ENCODE measurements around the gene RUFY4. TPM values are rescaled to one million over a fixed set of nuclear protein-coding genes. Genes with fewer than 3 reads are reported as not detected.

The RUFY4 gene
- total RNA-seq, 3 donors from 2014 or later: 2.8 TPM; not detected in 2

- TF ChIP-seq CTCF (IDR thresholded peaks at IDR 0.05): no peak
- no peak for TF ChIP-seq POLR2A (IDR thresholded peaks at IDR 0.05)
- no peak for TF ChIP-seq POLR2AphosphoS5 (IDR thresholded peaks at IDR 0.05)
- no peaks in the 10 kb centered on the region for H3K9me3 ChIP-seq
- H3K36me3 ChIP-seq: no peaks in the 10 kb centered on the region
- DNase-seq (ENCODE audit: low spot score in 2 of 2): no peak
- H3K4me1 ChIP-seq: no peaks in the 10 kb centered on the region
- H3K27me3 ChIP-seq: no peaks in the 10 kb centered on the region
- no peak overlapping the region for H3K27ac ChIP-seq
- H3K4me3 ChIP-seq: no peak overlapping the region
- intact Hi-C loops (cut with DNase I; ENCODE audit: low total_unique reads): loop anchor here (5.0 kb wide), 1 partner anchor 428 kb away; no protein-coding TSS in a partner anchor
Observed at GRCh38 chr2:218039171-218039570, 29.9 kb upstream of the RUFY4 start.

DNA sequence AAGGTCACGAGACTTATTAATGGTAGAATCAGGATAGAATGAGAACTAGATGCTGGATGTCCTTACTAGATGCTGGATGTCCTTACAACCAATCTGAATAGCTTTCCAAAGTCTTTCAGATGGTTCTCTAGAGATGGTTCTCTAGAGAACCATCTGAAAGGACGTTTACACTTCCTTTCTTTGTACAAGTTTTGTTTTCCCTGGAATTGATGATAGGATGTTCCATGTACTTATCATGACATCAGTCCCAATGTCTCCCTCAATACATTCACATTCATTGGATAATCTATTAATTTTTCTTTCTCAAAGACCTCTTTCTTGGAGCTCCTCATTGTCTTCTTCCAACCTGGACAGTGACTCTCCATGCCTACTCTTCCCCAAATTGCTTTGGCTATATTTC is 28.2 kb upstream of the RUFY4 start:
- Histone ChIP-seq H3K27ac (no peak overlapping the region), H3K9me3 (no peaks in the 10 kb centered on the region), H3K4me1 (no peaks in the 10 kb centered on the region), H3K36me3 (no peaks in the 10 kb centered on the region), H3K4me3 (no peak overlapping the region), H3K27me3 (no peaks in the 10 kb centered on the region)
- intact Hi-C loops (cut with DNase I; ENCODE audit: low total_unique reads): no loop called here
- DNase-seq (ENCODE audit: low spot score in 2 of 2): no peak
- TF ChIP-seq POLR2AphosphoS5 (IDR thresholded peaks at IDR 0.05) (no peak), POLR2A (IDR thresholded peaks at IDR 0.05) (no peak), CTCF (IDR thresholded peaks at IDR 0.05) (no peak)

- Histone ChIP-seq H3K4me3 (no peak overlapping the region), H3K4me1 (no peaks in the 10 kb centered on the region), H3K9me3 (no peaks in the 10 kb centered on the region), H3K36me3 (no peaks in the 10 kb centered on the region), H3K27ac (no peak overlapping the region), H3K27me3 (no peaks in the 10 kb centered on the region)
- no peak for DNase-seq (ENCODE audit: low spot score in 2 of 2)
- TF ChIP-seq POLR2AphosphoS5 (IDR thresholded peaks at IDR 0.05) (no peak), CTCF (IDR thresholded peaks at IDR 0.05) (no peak), POLR2A (IDR thresholded peaks at IDR 0.05) (no peak)
- intact Hi-C loops (cut with DNase I; ENCODE audit: low total_unique reads): no loop called here
Observed at GRCh38 chr2:218041302-218042168, 27.5 kb upstream of the RUFY4 start.

- H3K9me3 ChIP-seq: no peaks in the 10 kb centered on the region
Observed at GRCh38 chr2:218043100-218043499, 26.0 kb upstream of the RUFY4 start.

More at GRCh38 chr2:218043100-218043499, 26.0 kb upstream of the RUFY4 start:
- TF ChIP-seq POLR2A (IDR thresholded peaks at IDR 0.05): no peak
- TF ChIP-seq POLR2AphosphoS5 (IDR thresholded peaks at IDR 0.05): no peak
- no peak for TF ChIP-seq CTCF (IDR thresholded peaks at IDR 0.05)
- H3K4me3 ChIP-seq: no peak overlapping the region
- no peaks in the 10 kb centered on the region for H3K27me3 ChIP-seq
- no peak for DNase-seq (ENCODE audit: low spot score in 2 of 2)
- no peak overlapping the region for H3K27ac ChIP-seq
- no peaks in the 10 kb centered on the region for H3K36me3 ChIP-seq
- intact Hi-C loops (cut with DNase I; ENCODE audit: low total_unique reads): no loop called here
- H3K4me1 ChIP-seq: no peaks in the 10 kb centered on the region
